ENCODE results near the gene AMBRA1.

The AMBRA1 gene

DNA sequence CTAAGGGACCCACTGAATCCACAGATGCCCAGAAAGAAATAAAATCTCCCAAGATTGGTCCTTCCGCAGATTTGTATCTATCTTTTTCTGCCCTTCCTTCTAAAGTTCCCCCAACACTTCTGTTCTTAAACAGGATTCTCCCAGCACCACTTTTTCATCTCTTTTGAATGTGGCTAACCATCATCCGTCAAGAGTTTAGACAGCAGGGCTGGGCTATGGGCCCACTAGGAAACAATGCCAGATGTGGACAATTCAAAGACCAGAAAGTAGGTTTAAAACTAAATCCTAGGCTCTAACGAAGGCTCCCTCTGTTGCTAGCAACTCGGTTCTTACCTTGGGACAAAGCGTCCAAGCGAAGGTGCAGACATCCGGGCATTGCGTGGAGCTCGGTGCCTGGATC is 100.0 kb downstream of the AMBRA1 start:
- no peak overlapping the region for H3K27ac ChIP-seq
- TF ChIP-seq, protein P1, sequence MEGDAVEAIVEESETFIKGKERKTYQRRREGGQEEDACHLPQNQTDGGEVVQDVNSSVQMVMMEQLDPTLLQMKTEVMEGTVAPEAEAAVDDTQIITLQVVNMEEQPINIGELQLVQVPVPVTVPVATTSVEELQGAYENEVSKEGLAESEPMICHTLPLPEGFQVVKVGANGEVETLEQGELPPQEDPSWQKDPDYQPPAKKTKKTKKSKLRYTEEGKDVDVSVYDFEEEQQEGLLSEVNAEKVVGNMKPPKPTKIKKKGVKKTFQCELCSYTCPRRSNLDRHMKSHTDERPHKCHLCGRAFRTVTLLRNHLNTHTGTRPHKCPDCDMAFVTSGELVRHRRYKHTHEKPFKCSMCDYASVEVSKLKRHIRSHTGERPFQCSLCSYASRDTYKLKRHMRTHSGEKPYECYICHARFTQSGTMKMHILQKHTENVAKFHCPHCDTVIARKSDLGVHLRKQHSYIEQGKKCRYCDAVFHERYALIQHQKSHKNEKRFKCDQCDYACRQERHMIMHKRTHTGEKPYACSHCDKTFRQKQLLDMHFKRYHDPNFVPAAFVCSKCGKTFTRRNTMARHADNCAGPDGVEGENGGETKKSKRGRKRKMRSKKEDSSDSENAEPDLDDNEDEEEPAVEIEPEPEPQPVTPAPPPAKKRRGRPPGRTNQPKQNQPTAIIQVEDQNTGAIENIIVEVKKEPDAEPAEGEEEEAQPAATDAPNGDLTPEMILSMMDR (conservative IDR thresholded peaks at IDR 0.05) = no peak

DNA sequence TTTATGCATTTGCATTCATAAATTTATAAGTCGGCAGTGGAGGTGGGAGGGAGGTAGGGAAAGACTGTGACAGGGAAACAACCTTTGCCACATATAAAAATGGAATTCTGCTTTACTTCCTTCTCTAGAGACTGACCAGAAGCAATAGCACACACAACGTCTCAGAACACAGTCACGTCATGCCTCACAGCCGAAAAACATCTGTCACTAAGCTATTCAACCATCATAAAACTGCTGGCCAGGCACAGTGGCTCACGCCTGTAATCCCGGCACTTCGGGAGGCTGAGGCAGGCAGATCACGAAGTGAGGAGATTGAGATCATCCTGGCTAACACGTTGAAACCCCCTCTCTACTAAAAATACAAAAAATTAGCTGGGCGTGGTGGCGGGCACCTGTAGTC is 101.3 kb downstream of the AMBRA1 start:
- no peak overlapping the region for H3K27ac ChIP-seq
- TF ChIP-seq, protein P1 (conservative IDR thresholded peaks at IDR 0.05) = no peak

DNA sequence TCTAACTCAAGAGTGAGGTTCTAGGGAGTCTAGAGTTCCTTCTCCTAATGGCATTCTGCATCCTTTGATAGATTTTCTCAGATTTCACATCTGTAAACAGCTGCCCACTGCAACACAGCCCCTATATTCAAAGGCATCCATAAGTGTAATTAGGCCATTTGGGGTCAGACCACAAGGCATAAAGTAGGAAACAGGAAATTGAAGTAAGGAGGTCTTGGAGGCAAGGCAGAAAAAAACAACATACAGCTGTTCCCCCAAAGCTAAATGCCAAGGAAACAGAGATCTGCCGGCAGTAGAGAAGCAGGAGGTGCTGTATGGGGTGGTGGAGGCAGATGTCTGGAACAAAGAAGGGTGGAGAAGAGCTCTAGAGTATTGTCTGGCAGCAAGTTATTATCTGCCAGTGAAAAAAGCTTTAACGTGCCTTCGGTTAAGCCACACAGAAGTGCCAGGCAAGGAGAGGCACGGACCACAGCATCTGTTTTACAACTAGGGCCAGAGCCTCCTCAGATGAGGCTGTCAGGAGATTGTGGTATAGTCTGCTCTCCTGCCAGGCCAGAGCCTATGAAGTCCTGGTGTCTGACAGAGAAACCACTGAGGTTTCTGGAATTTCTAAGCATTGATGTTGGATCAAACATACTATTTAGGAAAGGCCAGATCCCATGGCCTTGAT is 102.0 kb downstream of the AMBRA1 start:
- TF ChIP-seq, protein P1 (conservative IDR thresholded peaks at IDR 0.05) = no peak
- H3K27ac ChIP-seq = no peak overlapping the region

DNA sequence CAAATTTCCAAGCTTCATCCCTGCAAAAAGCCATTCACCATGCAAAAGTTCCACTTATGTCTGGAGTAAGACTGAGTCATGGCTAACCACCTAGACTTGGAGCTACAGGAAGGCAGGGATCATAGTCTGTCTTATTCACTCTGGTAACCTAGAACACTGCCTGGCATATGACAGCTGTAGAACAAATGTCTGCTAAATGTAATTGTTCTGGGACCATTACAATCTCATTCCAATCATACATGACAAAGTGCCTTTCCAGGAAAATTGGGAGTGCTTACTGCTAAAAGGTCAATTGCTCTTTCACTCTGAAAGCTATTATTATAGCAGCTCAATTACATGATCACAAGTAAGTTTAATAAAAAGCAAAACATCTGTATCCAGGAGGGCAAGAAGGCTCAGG is 103.2 kb downstream of the AMBRA1 start:
- no peak overlapping the region for H3K27ac ChIP-seq

DNA sequence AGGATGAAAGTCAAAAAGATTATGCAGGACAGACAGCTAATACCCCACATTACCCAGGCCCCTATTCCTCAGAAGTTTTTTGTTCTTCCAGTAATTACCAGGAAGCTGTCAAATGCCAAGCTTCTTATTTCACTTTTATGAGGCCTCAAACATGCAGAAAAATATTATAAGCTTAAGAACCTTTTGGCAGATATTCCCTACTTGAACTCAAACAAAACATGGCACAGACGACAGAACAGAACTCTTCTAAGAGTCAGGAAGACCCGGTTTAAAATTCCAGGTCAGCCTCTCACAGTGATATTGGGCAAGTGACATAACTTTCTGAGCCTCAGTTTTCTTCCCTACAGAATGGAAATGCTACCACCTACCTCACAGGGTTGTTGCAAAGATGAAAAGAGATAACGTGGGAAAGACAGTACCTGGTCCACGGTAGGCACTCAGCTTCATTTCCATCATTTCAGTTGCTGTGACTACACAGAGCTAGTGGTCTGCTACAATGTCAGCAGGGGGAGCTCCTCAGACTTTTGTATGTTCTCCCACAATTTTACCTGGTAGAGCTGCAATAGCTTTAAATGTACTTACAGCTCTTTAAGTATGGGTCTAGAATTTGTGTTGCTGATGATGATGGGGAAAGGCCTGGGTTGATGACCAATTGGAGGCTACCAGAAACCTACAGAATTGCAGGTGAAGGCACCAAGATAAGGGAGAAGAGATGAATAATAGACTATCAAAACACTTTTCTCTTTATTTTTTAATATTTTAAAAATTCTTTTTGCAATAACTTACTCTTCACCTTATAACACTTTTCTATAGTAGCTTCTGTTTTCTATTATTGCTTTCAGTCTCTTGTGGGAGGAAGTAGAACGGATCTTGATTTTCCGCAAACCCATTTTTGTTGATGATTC is 103.9 kb downstream of the AMBRA1 start:
- no peak overlapping the region for H3K27ac ChIP-seq
- TF ChIP-seq, protein P1 (conservative IDR thresholded peaks at IDR 0.05) = peak; percentile 69

More for the DNA sequence above, 103.2 kb downstream of the AMBRA1 start:
- TF ChIP-seq, protein P1 (conservative IDR thresholded peaks at IDR 0.05) = no peak

DNA sequence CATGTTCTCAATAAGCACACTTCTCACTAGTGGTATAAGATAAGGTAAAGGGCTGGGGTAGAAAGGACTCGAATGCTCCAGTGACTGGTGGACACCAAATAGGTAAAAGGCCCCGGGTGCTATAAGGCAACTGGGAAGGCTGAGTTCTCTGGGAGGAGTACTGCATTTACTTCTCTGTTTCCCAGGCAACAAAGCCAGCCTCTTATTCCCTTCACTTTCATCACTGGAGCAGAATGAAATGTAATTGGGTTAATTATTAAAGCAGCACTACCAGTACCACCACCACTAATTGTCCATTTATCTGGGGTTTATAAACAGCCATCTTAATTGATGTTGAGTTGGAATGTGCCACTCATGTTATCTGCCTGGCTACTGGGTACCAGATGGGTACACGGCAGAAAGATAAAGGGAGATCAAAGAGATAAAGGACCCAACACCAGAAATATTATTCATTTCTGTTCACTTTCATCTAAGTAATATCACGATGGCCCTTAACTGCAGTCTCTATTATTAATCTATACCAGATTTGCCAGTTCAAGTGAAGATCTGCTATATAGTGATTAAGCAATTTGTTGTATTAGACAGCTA is 107.9 kb downstream of the AMBRA1 start:
- TF ChIP-seq, protein P1 (conservative IDR thresholded peaks at IDR 0.05) = no peak
- H3K27ac ChIP-seq = no peak overlapping the region

DNA sequence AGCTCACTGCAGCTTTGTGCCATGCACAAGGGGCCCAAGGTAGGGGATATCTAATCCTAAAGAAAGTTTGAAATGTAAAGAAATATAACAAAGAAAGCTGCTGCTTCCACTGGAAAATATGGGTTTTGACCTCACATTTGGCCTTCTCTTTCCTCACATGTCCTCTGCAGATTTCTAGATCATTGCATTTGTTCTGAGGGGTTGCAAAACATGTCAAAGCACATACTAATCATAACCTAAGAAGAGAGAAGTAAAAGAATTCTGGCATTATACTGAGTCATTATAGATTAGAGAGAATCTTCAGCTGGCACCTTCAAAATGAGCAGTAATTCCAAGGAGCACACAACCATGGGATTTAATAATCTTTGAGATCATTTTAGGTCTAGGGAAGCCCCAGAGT is 109.7 kb downstream of the AMBRA1 start:
- TF ChIP-seq, protein P1 (conservative IDR thresholded peaks at IDR 0.05) = no peak
- H3K27ac ChIP-seq = no peak overlapping the region

All from VCaP (cell line).